Erythroblast (primary cell): ENCODE measurements around the gene TUBB4B.

Source experiments
- DNase-seq, 2 experiments: peaks; one replicate each; lab custom pipeline; 2025; lab: John Stamatoyannopoulos, UW
- GATA1 ChIP-seq: IDR thresholded peaks from 2 replicates; pipeline ENCODE4 v1.6.1; 2011; ENCODE audit warnings: low read depth, mild to moderate bottlenecking, control low read depth, low read length, moderate library complexity
- POLR2A ChIP-seq: IDR thresholded peaks from 2 replicates; pipeline ENCODE4 v1.6.1; 2011; ENCODE audit warnings: mild to moderate bottlenecking, low read length

Gene TUBB4B

DNA sequence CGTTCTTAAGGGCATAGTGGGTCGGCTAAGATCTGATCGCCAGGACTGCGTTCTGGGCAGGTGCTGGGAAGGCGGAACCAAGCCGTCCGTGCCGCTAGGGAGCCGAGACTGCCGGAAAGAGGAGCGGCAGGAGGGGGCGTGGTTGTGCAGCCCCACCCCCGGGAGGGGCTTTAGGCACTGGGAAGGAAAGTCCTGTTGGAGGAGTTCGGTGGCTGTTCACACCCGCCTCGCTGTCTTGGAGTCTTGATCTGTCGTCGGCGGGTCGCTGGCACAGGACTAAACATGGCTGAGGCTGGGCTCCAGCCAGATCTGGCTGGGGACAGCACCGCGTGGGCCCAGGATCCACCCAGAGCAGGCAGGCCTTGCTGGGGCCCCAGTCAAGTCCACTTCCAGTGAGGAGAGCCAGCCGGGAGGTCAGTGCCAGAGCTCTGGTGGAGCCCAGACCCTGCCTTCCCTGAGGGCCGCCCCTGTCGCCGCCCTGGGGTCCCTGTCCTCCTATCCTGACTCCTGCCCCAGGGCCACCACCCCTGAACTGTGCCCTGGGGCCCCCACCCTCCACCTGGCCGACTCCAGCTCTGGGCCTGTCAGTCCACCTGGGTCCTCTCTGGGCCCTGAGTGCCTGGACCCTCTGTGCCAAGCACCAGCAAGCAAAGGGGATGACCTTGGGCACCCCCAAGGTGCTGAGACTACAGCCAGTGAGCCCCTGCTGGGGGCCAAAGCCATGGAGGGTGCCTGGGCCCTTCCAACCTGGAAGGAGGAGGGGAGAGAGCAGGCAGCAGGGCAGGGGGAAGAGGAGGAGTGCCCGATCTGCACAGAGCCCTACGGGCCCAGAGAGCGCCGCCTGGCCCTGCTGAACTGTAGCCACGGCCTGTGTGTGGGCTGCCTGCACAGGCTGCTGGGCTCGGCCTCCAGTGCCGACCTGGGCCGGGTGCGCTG is 23.5 kb upstream of the TUBB4B start:
- TF ChIP-seq GATA1, result no peak
- TF ChIP-seq POLR2A, result no peak
- no peak for DNase-seq

GRCh38 chr9:137218212-137218753 is 22.8 kb upstream of the TUBB4B start:
- DNase-seq, result no peak
- TF ChIP-seq POLR2A (no peak), GATA1 (no peak)

GRCh38 chr9:137218754-137219271 is 22.3 kb upstream of the TUBB4B start:
- peak; percentile 88 to 89 for DNase-seq
- TF ChIP-seq GATA1, result peak; percentile 32
- TF ChIP-seq POLR2A, result peak; percentile 48

GRCh38 chr9:137219757-137220316 is 21.2 kb upstream of the TUBB4B start:
- TF ChIP-seq POLR2A, result no peak
- no peak for TF ChIP-seq GATA1
- no peak for DNase-seq

DNA sequence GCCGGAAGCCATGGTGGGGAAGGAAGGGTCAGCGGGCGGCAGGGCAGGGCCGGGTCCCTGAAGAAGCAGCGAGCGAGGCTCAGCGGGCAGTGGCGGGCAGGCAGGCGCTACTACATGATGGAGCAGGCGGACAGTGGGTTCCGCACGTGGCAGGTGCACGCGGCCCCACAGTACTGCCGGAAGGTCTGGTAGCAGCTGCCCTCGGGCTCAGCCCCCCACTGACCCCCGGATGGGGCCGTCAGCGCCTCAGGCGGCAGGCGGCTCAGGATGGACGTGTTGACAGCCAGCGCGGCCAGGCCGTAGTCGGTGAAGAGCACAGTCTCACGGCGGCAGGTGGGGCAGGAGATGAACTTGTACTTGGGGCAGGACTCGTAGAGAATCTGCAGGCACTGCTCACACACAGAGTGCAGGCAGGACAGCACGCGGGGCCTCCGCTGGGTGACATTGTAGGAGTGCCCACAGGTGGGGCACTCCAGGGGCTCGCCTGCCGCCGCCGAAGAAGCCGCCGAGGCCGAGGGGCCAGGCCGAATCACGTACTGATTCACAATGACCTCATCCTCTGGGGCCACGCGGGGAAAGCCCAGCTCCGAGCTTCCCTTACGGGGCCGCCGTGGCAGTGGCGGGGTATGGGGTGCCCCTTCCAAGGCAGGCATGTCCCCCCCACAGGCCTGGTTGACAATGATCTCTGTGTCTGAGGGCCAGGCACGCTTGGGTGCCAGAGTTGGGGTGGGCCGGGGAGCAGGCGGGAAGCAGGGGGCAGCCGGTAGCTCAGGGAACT is 20.6 kb upstream of the TUBB4B start:
- DNase-seq, result no peak

DNA sequence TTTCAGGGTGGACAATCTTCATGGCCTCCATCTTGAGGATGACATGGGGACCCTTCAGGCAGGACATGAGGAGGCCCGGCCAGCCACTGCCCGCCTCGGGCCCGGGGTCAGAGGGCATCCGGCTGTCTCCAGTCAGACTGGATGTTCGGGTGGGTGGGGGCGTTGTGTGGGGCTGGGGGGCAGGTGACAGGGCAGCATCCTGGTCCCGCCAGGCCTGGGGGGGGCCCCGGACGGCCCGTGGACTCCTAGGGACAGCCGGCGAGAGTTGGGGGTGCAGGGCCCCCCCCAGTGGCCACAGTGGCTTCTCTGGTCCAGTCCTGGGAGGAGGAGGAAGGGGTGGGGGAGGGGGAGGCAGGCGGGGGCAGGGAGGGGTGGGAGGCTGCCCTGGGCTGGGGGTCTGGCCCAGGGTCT is 20.0 kb upstream of the TUBB4B start:
- no peak for TF ChIP-seq GATA1
- TF ChIP-seq POLR2A, result no peak
- no peak for DNase-seq

More for the DNA sequence above, 20.6 kb upstream of the TUBB4B start:
- TF ChIP-seq GATA1 (no peak), POLR2A (no peak)

GRCh38 chr9:137221506-137222111 is 19.5 kb upstream of the TUBB4B start:
- TF ChIP-seq POLR2A (no peak), GATA1 (no peak)
- no peak for DNase-seq

- peak in 1 of 2 experiments; percentile 53 for DNase-seq
- no peak for TF ChIP-seq POLR2A
- no peak for TF ChIP-seq GATA1
Measured at GRCh38 chr9:137222190-137223077, 18.7 kb upstream of the TUBB4B start, which contains the start of gene RNF208. TSS of gene RNF208 (minus strand) at chr9:137222240. CDS start at chr9:137221212, 1,028 bp downstream.

- TF ChIP-seq POLR2A, result peak; percentile 82
- TF ChIP-seq GATA1, result no peak
- peak; percentile 99 for DNase-seq
Measured at GRCh38 chr9:137223078-137223970, 17.8 kb upstream of the TUBB4B start.

DNA sequence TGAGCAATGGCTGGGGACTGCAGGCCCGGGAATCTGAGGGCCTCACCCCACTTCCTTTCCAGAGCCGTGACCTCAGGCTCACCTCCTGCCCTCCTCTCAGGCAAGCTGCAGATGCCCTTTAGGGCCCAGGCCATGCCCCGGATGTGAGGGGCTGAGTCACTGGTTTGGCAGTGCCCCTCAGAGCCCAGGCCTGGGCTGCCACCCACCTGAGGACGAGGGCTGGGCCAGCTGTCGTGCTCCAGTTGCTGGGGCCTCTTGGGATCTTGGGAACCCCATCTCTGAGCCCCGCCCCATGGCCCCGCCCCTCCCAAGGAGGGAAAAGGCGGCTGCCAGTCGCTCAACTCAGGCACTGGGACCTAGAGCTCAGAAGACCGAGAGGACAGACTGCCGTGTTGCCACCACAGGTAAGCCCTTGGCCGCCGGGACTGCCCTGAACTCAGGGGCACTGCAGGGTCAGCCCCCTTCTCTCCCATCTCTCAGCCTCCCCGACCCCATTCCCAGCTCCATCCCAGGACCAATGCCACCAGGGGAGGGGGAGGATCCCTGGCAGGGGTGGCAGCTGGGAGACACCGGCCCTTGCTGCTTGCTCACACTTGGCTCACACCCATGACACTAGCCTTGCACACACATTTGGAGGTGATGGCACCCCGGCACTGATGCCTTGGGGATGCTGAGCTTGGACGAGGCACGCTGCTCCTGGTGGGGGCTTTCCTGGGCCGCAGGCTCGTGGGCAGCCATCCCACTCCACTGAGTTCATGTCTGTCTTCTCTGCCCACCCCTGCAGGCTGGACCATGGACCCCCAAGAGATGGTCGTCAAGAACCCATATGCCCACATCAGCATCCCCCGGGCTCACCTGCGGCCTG is 16.0 kb upstream of the TUBB4B start, which contains the start of gene CYSRT1:
Gene CYSRT1, plus strand, starts transcription at position 345 of the 865 bp plus-strand sequence. Its CDS starts 448 bp downstream, at position 793.
- TF ChIP-seq POLR2A (no peak), GATA1 (no peak)
- no peak for DNase-seq

- DNase-seq, result no peak
- no peak for TF ChIP-seq GATA1
- no peak for TF ChIP-seq POLR2A
Measured at GRCh38 chr9:137225699-137226331, 15.3 kb upstream of the TUBB4B start.
